Smooth muscle cell of the coronary artery (primary cell): ENCODE measurements around the gene RASAL3. TPM values are rescaled to one million over a fixed set of nuclear protein-coding genes. Genes with fewer than 3 reads are reported as not detected.

Experiments used
- total RNA-seq: library from RNA; depleted of rRNA; stranded (reverse); fragments of >200 nt; gene quantifications from 2 replicates; pipeline ENCODE4 v1.2.3, GENCODE V29; 2014; ENCODE audit warnings: low replicate concordance

RASAL3 gene
- not detected in 2 replicates for total RNA-seq

GRCh38 chr19:15464394-15465385 lies at the start of gene RASAL3:
Gene RASAL3, minus strand, starts transcription at chr19:15464544. Its CDS starts 186 bp downstream, at chr19:15464358.

DNA sequence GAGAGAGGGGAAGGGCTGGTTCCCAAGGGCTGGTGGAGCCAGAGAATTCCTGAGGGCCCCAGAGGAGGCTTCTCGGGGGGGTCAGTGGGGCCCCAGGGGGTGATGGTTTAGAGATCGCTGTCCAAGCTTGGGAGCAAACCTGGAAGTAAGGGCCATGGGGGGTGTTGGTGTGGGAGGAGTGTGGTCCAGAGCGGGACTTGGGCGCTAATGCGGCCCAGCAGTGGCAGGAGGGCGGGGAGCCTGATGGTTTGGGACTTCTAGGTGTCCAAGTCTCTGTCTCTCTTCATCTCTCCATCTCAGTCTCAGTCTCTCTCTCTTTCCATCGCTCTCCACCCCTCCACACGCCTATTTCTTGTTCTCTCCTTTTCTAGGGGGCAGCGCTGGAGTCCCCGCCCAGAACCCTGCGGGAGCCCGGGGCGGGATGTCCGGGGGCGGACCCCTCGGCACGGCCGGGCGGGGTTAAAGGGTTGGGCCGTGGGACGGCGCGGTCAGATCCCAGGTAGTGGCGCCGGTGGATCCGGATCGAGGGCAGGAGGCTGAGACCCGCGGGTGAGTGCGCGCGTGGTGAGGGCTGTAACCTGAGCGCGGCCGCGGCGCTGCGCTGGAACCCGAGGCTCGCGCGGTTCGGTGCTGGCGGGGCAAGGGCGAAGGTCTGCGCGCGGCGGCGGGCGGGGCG lies 43.8 kb upstream of the RASAL3 start, which contains the start of gene CYP4F22:
CYP4F22 (plus strand) TSS at position 491 of the 676 bp plus-strand sequence. CDS start 16,812 bp downstream, outside the sequence.

GRCh38 chr19:15479391-15480345 lies 15.3 kb upstream of the RASAL3 start, which contains the start of gene PGLYRP2:
Gene PGLYRP2, minus strand, starts transcription at chr19:15479501. Its CDS starts 130 bp downstream, at chr19:15479371.

DNA sequence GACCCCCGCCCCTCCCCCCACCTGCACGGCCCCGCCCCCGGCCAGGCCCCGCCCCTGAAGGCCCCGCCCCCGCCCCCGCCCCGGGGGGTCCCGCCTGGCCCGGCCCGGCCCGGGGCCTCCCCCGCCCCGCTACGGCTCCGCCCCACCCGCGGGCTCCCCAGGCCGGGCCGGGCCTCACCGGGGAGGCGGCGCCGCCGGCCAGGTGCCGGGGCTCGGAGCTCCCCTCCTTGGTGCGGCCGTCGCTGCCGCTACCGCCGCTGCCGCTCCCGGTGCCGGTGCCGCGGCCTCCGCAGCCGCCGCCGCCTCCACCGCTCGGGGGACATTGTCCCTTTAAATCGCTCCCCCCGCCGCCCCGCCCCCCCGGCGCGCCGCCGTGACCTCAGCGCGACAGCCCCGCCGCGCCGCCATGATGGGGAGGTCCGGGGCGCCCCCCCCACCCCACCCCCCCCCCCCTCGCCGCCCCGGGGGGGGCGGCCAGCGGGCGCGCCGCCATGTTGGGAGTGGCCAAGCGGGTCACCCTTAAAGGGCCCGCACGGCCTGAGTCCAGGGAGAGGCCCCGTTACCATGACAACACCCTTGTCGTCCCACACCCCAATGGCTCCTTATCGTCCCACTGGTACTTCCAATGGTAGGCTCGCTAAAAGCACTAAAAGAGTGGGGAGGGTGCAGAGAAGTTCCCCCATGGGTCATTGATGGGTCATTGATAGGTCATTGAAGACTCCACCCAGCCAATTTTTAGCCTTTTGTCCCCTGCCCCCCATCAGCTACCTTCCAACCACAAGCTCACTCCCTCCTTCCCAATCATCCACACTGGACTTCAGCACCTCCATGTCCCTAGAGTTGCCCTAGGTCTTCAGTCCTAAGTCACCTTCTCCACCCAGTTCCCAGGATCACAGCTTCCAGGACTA lies 14.5 kb downstream of the RASAL3 start, which contains the start of gene WIZ:
WIZ (minus strand) TSS at position 337 of the 908 bp plus-strand sequence. CDS start 1,649 bp downstream, outside the sequence.

DNA sequence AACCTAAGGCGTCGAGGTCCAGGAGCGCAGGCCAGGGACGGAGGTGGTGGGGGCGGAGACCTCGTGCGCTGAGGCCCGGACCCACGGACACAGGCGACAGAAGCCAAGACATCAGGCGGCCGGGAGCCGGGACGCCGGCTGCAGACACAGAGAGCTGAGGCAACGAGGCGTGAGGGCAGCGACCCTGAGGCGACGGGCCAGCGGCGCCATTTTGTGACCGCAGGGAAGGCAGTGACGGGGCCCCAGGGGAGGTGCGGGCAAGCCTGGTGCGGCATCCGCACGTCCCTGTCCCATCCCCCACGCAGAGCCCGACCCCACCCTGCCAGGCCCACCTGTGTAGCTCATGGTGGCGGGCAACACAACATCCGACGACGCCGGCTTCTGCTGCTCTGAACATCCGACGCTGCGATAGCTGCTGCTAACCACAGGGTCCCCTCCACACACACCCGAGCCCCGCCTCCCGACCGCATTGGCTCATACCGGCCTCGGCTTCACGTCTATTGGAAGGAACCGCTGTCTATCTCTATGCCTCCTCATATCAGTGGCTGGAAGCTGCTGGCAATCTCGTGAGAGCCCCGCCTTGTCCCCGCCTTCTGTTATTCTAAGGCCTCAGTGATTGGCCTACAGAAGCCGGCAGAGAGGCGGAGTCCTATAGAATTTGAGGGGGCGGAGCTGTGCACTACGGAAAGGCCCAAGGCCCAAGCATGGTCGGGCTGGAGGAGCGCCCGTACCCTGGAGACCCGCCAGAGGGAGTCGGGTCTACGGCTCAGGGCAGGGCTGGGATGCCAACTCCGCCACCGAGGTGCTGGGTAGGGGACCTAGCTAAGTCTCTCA lies 45.5 kb downstream of the RASAL3 start, which contains the start of gene AKAP8L:
AKAP8L (minus strand) TSS at position 410 of the 834 bp plus-strand sequence; CDS start at position 345, 65 bp downstream.

Other genes starting within 250 kb of the RASAL3 start
- 0.08 TPM in 1 of 2 replicates, not detected in the other for gene EPHX3, start 232.1 kb downstream of the RASAL3 start, total RNA-seq
- gene BRD4, start 132.0 kb downstream of the RASAL3 start, total RNA-seq, result 8.3 and 8.7 TPM in 2 replicates
- gene AKAP8, start 84.8 kb downstream of the RASAL3 start, total RNA-seq, result 11.3 and 13.6 TPM in 2 replicates
- 53.7 and 72.7 TPM in 2 replicates for gene AKAP8L, start 45.6 kb downstream of the RASAL3 start, total RNA-seq
- gene WIZ, start 14.6 kb downstream of the RASAL3 start, total RNA-seq, result 1.8 and 4.6 TPM in 2 replicates
- not detected in 2 replicates for gene PGLYRP2, start 15.0 kb upstream of the RASAL3 start, total RNA-seq
- not detected in 2 replicates for gene CYP4F22, start 44.0 kb upstream of the RASAL3 start, total RNA-seq
- not detected in 2 replicates for gene CYP4F8, start 150.7 kb upstream of the RASAL3 start, total RNA-seq
- 0.23 TPM in 1 of 2 replicates, not detected in the other for gene CYP4F3, start 176.4 kb upstream of the RASAL3 start, total RNA-seq
- gene CYP4F12, start 208.5 kb upstream of the RASAL3 start, total RNA-seq, result 0.70 TPM in 1 of 2 replicates, not detected in the other